ENCODE data around the gene NOP10. TPM values are rescaled to one million over a fixed set of nuclear protein-coding genes. Genes with fewer than 3 reads are reported as not detected.

NOP10 gene
- polyA plus RNA-seq, 1 donor (not counting 4 experiments of a cell fraction or from before 2014, with no cell fraction given): 663 TPM

GRCh38 chr15:34336991-34337556 lies 5.9 kb downstream of the NOP10 start:
- H4K20me1 ChIP-seq (ENCODE audit: control insufficient read depth, extremely low read depth, insufficient read depth, low read length): no peaks in the 10 kb centered on the region
- peak overlapping the region; percentile 82 for H3K4me2 ChIP-seq (ENCODE audit: control insufficient read depth, extremely low read depth, insufficient read depth, low read depth, low read length)
- no peaks in the 10 kb centered on the region for H3K27me3 ChIP-seq (ENCODE audit: control insufficient read depth, extremely low read depth, insufficient read depth, low read length)
- H3K9me3 ChIP-seq (ENCODE audit: control insufficient read depth, low read depth, low read length): no peaks in the 10 kb centered on the region
- TF ChIP-seq EZH2 (IDR thresholded peaks at IDR 0.05; ENCODE audit: low read length) (no peak), CTCF (optimal IDR thresholded peaks at IDR 0.05 in 1 of 3, IDR thresholded peaks at IDR 0.05 in 1 of 3, conservative IDR thresholded peaks at IDR 0.05 in 1 of 3; ENCODE audit: extremely low read depth in 1 of 3, insufficient read depth in 2 of 3, low read length in 3 of 3) (no peak)
- peaks cover 11% of the 10 kb centered on the region for H3K4me1 ChIP-seq (ENCODE audit: control insufficient read depth, extremely low read depth, insufficient read depth, low read length)
- dilution Hi-C loops (cut with MboI; ENCODE audit: extremely low pct_ligation_motif_present, low sequenced_read_pairs): no loop called here
- DNase-seq (ENCODE audit: low read depth, low spot score): no peak
- H3K36me3 ChIP-seq (ENCODE audit: control insufficient read depth in 2 of 2, extremely low read depth in 1 of 2, insufficient read depth in 2 of 2, low read length in 2 of 2): peaks cover 5 to 7% of the 10 kb centered on the region in 2 experiments
- H3K9me1 ChIP-seq (ENCODE audit: control insufficient read depth, extremely low read depth, insufficient read depth, low read length): peaks cover 2% of the 10 kb centered on the region
- peak overlapping the region; percentile 57 for H3K27ac ChIP-seq (ENCODE audit: control insufficient read depth, insufficient read depth, low read length)
- H3K4me3 ChIP-seq (ENCODE audit: control insufficient read depth in 2 of 3, extremely low read depth in 1 of 3, insufficient read depth in 2 of 3, low read depth in 1 of 3, low read length in 3 of 3): peak overlapping the region; percentile 59 to 92 (median 73)
- FAIRE-seq: no peak
- H3K9ac ChIP-seq (ENCODE audit: control insufficient read depth, extremely low read depth, insufficient read depth, low read length): peak overlapping the region; percentile 78
- peaks cover 17% of the 10 kb centered on the region for H3K79me2 ChIP-seq (ENCODE audit: control insufficient read depth, insufficient read depth, low read length)
- peak overlapping the region; percentile 92 for H2AFZ ChIP-seq (ENCODE audit: control insufficient read depth, low read length)

GRCh38 chr15:34336231-34336990 lies 6.5 kb downstream of the NOP10 start:
- no peak for FAIRE-seq
- Histone ChIP-seq H3K9me3 (ENCODE audit: control insufficient read depth, low read depth, low read length) (no peaks in the 10 kb centered on the region), H3K4me2 (ENCODE audit: control insufficient read depth, extremely low read depth, insufficient read depth, low read depth, low read length) (peak overlapping the region; percentile 82), H3K9ac (ENCODE audit: control insufficient read depth, extremely low read depth, insufficient read depth, low read length) (peak overlapping the region; percentile 78), H3K4me1 (ENCODE audit: control insufficient read depth, extremely low read depth, insufficient read depth, low read length) (peaks cover 6% of the 10 kb centered on the region), H3K27me3 (ENCODE audit: control insufficient read depth, extremely low read depth, insufficient read depth, low read length) (no peaks in the 10 kb centered on the region), H3K4me3 (ENCODE audit: control insufficient read depth in 2 of 3, extremely low read depth in 1 of 3, insufficient read depth in 2 of 3, low read depth in 1 of 3, low read length in 3 of 3) (peak overlapping the region in 1 of 3 experiments; percentile 73), H3K79me2 (ENCODE audit: control insufficient read depth, insufficient read depth, low read length) (peaks cover 10% of the 10 kb centered on the region), H4K20me1 (ENCODE audit: control insufficient read depth, extremely low read depth, insufficient read depth, low read length) (no peaks in the 10 kb centered on the region), H3K36me3 (ENCODE audit: control insufficient read depth in 2 of 2, extremely low read depth in 1 of 2, insufficient read depth in 2 of 2, low read length in 2 of 2) (peaks cover 1% of the 10 kb centered on the region in 2 experiments), H2AFZ (ENCODE audit: control insufficient read depth, low read length) (no peak overlapping the region), H3K9me1 (ENCODE audit: control insufficient read depth, extremely low read depth, insufficient read depth, low read length) (no peaks in the 10 kb centered on the region), H3K27ac (ENCODE audit: control insufficient read depth, insufficient read depth, low read length) (no peak overlapping the region)
- no peak for DNase-seq (ENCODE audit: low read depth, low spot score)
- TF ChIP-seq EZH2 (IDR thresholded peaks at IDR 0.05; ENCODE audit: low read length): no peak
- no peak for TF ChIP-seq CTCF (optimal IDR thresholded peaks at IDR 0.05 in 1 of 3, IDR thresholded peaks at IDR 0.05 in 1 of 3, conservative IDR thresholded peaks at IDR 0.05 in 1 of 3; ENCODE audit: extremely low read depth in 1 of 3, insufficient read depth in 2 of 3, low read length in 3 of 3)
- dilution Hi-C loops (cut with MboI; ENCODE audit: extremely low pct_ligation_motif_present, low sequenced_read_pairs): no loop called here

Measured in keratinocyte (primary cell).